ENCODE results near the gene RADIL.

The RADIL gene

GRCh38 chr7:4825081-4825480 lies 58.4 kb downstream of the RADIL start:
- no peak for DNase-seq

DNA sequence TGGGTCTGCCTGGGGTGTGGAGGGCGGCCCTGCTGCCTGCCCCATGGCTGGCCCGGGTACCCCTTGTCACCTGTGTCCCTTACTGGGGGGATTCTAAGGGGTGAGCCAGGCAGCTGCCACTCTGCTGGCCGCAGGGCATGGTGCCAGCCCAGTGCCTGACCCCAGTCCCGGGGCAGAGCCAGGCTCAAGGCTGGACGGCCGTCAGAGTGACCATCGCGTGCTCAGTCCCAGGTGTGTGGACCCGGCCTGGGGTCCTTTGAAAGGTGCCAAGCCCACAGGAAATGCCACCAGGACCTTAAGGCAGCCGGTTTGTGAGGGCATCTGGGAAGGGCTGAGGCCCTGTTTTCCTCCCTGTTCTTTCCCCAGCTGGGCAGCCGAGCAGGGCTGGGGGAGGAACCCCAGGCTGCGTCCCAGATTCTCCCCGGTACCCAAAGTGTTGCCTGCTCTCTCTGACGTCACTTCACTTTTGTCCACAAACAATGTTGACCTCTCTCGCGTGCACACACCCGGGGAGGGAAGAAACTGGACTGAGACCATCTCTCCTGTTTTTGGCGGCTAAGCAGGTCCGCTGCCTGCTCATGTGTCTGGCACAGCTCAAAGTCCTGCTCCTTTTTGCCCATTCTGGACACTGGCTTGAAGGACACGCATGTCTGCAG lies 59.3 kb downstream of the RADIL start:
- no peak for DNase-seq

DNA sequence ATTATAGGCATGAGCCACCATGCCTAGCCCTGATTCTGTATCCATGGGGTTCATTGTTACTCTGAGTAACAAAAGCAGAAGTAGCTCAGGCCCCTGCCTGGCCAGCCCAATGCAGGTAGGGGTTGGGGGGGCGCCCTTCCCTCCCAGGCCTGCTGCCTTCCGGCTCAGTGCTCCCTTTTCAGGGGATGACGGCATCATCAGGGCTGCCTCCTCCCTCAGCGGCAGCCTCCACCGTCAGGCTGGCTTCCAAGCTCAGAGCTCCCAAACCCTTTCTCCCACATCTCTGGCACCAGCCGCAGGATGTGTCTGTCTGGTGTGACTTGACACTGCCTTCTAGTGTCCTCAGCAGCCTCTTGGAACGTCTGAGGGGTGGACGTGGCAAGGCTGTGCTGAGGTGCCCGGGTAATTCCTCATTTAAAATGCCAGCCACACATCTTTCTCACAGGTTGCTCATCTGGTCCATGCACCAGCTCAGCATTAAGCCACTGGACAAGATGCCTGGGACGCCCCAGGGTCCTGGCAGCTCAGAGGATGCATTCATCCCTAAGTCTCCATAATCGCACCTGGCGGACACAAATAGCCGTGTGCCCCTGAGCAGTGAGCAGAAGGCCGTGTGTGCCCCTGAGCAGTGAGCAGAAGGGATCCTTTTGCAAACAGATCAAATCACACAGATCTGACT lies 59.9 kb downstream of the RADIL start:
- DNase-seq, result no peak

- no peak for DNase-seq
Measured at GRCh38 chr7:4822677-4823076, 60.8 kb downstream of the RADIL start.

- DNase-seq, result no peak
Measured at GRCh38 chr7:4820967-4821471, 62.5 kb downstream of the RADIL start.

- DNase-seq, result no peak
Measured at GRCh38 chr7:4820405-4820966, 63.0 kb downstream of the RADIL start.

- DNase-seq, result no peak
Measured at GRCh38 chr7:4819560-4820404, 63.7 kb downstream of the RADIL start.

- DNase-seq, result no peak
Measured at GRCh38 chr7:4818000-4818794, 65.3 kb downstream of the RADIL start.

GRCh38 chr7:4817178-4817901 lies 66.2 kb downstream of the RADIL start:
- no peak for DNase-seq

DNA sequence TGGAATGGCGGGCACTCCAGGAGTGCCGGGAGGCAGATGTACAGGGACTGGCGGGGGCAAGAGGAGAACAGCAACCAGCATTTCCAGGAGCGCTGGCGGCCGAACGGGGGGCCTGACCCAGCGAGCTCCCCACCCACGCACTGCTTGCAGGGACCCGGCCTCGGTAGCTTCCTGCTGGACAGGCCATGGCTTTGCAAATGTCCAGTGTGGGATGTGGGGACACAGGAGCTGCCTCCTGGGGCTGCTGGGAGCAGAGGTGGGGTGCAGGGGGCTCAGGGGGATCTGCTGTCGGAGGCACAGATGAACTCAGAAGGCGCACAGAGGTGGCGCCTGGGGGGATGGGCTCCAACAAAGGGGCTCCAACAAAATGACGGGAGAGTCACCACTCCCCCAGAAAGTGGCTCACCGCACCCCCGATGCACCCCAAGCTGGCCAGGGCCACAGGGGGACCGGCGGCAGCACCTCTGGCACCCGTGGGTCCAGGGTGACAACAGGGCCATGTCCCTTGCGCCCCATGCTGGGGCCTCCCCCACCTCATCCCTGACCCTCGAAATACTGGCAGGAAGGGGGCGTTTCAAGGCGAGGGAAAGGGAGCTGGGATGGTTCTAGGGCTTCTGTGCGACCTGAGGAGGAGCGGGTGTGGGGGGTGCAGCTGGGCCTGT lies 67.0 kb downstream of the RADIL start:
- no peak for DNase-seq

- no peak for DNase-seq
Measured at GRCh38 chr7:4815609-4816418, 67.7 kb downstream of the RADIL start.

GRCh38 chr7:4815121-4815520 lies 68.4 kb downstream of the RADIL start:
- DNase-seq, result no peak

DNA sequence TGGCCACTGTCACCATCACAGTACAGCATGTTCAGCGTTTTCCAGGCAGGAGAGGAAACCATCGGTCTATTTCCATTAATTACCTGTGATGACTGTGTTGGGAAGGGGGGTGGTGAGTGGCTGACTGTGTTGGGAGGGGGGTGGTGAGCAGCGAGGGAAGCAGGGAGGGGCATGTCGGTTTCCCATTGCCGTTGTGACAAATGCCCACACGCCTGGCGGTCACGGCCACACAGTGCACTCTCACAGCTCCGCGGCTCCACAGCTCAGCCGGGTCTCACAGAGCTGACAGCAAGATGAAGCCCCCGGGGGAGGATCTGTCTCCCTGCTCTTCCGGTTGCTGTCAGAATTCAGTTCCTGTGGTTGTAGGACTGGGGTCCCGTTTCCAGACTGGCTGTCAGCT lies 69.1 kb downstream of the RADIL start:
- no peak for DNase-seq

- no peak for DNase-seq
Measured at GRCh38 chr7:4809666-4810065, 73.8 kb downstream of the RADIL start.

- no peak for DNase-seq
Measured at GRCh38 chr7:4809091-4809591, 74.4 kb downstream of the RADIL start.

DNA sequence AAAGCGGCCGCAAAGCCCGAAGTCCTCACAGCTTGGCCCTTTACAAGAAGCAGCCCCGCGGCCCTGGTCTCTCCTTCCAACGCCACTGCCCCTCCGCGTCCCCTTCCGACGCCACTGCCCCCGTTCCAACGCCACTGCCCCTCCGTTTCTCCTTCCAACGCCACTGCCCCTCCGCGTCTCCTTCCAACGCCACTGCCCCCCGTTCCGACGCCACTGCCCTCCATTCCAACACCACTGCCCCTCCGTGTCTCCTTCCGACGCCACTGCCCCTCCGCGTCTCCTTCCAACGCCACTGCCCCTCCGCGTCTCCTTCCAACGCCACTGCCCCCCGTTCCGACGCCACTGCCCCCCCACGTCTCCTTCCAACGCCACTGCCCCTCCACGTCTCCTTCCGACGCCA lies 75.0 kb downstream of the RADIL start:
- no peak for DNase-seq

DNA sequence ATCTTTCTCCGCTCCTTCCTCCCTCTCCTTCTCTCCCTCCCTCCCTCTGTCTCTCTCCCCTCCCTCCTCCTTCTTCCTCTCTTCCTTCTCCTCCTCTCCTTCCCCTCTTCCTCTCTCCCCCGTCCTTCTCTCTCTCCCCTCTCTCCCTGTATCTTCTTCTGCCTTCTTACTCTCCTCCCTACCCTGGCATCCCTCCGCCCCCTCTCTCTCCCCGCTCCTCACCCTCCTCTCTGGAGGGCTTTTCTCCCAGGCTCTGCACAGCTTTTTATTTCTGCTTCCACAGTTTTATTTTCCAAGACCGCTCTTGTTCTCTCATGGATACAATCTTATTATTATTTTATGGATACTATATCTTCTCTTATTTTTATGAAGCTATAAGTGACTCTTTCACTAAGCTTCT lies 75.5 kb downstream of the RADIL start:
- DNase-seq, result no peak

GRCh38 chr7:4807598-4808016 lies 75.9 kb downstream of the RADIL start:
- no peak for DNase-seq

- DNase-seq, result no peak
Measured at GRCh38 chr7:4806983-4807597, 76.4 kb downstream of the RADIL start.

- DNase-seq, result no peak
Measured at GRCh38 chr7:4805984-4806300, 77.6 kb downstream of the RADIL start.
